ENCODE results near the gene MSI1.

DNA sequence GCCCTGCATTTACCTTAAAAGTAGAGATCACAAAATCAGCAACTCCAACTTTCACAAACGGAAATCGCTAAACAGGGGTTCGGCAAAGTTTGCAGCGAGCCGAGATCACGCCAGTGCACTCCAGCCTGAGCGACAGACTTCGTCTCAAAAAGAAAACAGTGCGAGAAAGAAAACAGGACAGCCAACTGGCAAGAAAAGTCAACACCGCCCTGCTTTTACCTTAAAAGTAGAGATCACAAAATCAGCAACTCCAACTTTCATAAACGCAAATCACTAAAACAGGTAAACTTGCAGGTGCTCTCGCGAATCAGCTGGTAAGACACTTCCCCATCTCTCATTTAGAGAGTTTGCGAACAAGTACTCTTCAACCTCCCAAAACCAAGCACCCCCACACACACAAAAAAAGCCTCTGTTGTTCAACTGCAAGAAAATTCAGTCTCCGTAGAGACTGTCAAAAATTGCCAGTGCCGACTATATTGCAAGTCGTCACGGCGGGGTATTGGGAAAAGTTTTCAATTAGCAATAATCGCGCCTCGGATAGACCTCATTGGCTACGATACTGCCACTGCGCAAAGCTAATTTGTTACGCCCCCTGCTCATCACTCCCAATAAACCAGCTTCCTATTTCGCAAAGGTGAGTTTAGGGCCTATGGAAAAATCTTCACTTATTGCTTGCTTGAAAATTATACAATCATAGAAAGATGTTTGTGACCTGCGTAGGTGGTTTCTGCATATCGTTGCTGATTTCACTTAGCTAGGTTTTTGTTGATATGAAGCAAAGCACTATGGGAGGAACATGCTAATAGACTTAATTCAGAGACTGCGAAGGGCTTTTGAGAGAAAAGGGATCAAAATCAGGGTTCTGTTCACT is 76.1 kb downstream of the MSI1 start, which contains the start of gene RNU4-1:
- TF ChIP-seq, protein P1, sequence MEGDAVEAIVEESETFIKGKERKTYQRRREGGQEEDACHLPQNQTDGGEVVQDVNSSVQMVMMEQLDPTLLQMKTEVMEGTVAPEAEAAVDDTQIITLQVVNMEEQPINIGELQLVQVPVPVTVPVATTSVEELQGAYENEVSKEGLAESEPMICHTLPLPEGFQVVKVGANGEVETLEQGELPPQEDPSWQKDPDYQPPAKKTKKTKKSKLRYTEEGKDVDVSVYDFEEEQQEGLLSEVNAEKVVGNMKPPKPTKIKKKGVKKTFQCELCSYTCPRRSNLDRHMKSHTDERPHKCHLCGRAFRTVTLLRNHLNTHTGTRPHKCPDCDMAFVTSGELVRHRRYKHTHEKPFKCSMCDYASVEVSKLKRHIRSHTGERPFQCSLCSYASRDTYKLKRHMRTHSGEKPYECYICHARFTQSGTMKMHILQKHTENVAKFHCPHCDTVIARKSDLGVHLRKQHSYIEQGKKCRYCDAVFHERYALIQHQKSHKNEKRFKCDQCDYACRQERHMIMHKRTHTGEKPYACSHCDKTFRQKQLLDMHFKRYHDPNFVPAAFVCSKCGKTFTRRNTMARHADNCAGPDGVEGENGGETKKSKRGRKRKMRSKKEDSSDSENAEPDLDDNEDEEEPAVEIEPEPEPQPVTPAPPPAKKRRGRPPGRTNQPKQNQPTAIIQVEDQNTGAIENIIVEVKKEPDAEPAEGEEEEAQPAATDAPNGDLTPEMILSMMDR (IDR thresholded peaks at IDR 0.05): no peak
- TF ChIP-seq POLR2A (IDR thresholded peaks at IDR 0.05): peak; percentile 8
